Measurements from ENCODE around the gene IMPDH1.

- no peak for TF ChIP-seq CTCF (conservative IDR thresholded peaks at IDR 0.05; ENCODE audit: low read length)
- no peak for TF ChIP-seq EZH2phosphoT487 (IDR thresholded peaks at IDR 0.05; ENCODE audit: borderline replicate concordance)
Observed at GRCh38 chr7:128434413-128435326, 24.9 kb upstream of the IMPDH1 start.

Measured in Loucy (cell line).